Uterus (tissue), 2 donors: Measurements from ENCODE around the gene PAK1.

Experiments
- CTCF ChIP-seq, 4 experiments: fragments of 200-600 bp in 2 of 4; fragments of 450-650 bp in 2 of 4; sonication (generic) in 2 of 4; IDR thresholded peaks; one replicate each; pipeline ENCODE4 v1.5.1; 2016 to 2019; ENCODE audit warnings: antibody characterized with exemption in 4 of 4, mild to moderate bottlenecking in 2 of 4, moderate library complexity in 1 of 4
- POLR2A ChIP-seq, 2 donors: fragments of 450-650 bp; IDR thresholded peaks; one replicate each; pipeline ENCODE4 v1.6.1; 2016; ENCODE audit warnings: antibody characterized with exemption in 2 of 2, mild to moderate bottlenecking in 1 of 2, moderate library complexity in 1 of 2

DNA sequence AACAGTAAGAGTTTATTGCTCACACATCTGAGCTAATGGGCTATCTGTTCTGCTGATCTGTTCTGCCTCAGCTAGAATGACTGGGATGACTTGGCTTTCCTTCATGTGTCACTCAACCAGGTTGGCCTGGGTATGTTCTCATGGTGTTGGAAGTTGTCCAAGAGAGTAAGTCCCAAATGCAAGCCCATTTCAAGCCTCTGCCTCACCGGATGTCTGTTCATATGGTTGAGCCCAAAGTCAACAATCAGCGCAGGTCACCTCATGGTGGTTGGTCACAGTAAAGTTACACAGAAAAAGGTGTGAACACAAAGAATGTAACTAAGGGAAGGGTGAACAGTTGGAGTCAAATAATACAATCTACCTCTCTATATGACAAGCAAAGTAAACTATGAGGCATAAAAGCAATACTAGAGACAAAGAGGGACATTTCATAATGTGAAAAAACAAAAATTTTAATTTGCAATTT lies 174.3 kb downstream of the PAK1 start:
- TF ChIP-seq CTCF (IDR thresholded peaks at IDR 0.05), result no peak
- no peak for TF ChIP-seq POLR2A (IDR thresholded peaks at IDR 0.05)
